AG08396 (cell line): ENCODE results near the gene ZFP92.
"Not testable (repeated sequence)": the region's sequence is repeated elsewhere in the genome, so short reads cannot be mapped to it uniquely, and the experiment has no call there.

Source experiments
- DNase-seq: peaks from one replicate; pipeline ENCODE4 v3.0.0; 2012; ENCODE audit warnings: low spot score, mixed read lengths

Gene ZFP92

GRCh38 chrX:153411255-153411987 is at the start of gene ZFP92:
Gene ZFP92, plus strand, starts transcription at chrX:153411472. Its CDS starts 6,851 bp downstream, at chrX:153418323.
- DNase-seq, result peak; percentile 44

GRCh38 chrX:153361781-153362397 is 49.4 kb upstream of the ZFP92 start:
- DNase-seq, result no peak

- no peak for DNase-seq
These were observed 45.6 kb upstream of the ZFP92 start for GRCh38 chrX:153365670-153366069.

GRCh38 chrX:153366119-153366518 is 45.2 kb upstream of the ZFP92 start:
- DNase-seq, result no peak

- no peak for DNase-seq
These were observed 44.3 kb upstream of the ZFP92 start for GRCh38 chrX:153366878-153367538.

- no peak for DNase-seq
These were observed 40.8 kb upstream of the ZFP92 start for GRCh38 chrX:153370293-153371055.

- DNase-seq, result no peak
These were observed 40.0 kb upstream of the ZFP92 start for GRCh38 chrX:153371256-153371655.

- DNase-seq, result no peak
These were observed 38.3 kb upstream of the ZFP92 start for GRCh38 chrX:153372949-153373348.

GRCh38 chrX:153374426-153374825 is 36.8 kb upstream of the ZFP92 start:
- no peak for DNase-seq

GRCh38 chrX:153375571-153375970 is 35.7 kb upstream of the ZFP92 start:
- no peak for DNase-seq

- DNase-seq, result no peak
These were observed 33.5 kb upstream of the ZFP92 start for GRCh38 chrX:153377727-153378126.

- DNase-seq, result no peak
These were observed 32.7 kb upstream of the ZFP92 start for GRCh38 chrX:153378607-153379006.

GRCh38 chrX:153379508-153379907 is 31.8 kb upstream of the ZFP92 start:
- no peak for DNase-seq

GRCh38 chrX:153379971-153380581 is 31.2 kb upstream of the ZFP92 start:
- DNase-seq, result no peak

- no peak for DNase-seq
These were observed 30.6 kb upstream of the ZFP92 start for GRCh38 chrX:153380691-153381090.

- DNase-seq, result peak; percentile 56
These were observed 29.4 kb upstream of the ZFP92 start for GRCh38 chrX:153381684-153382532.

GRCh38 chrX:153382563-153383482 is 28.4 kb upstream of the ZFP92 start:
- DNase-seq, result no peak

- DNase-seq, result no peak
These were observed 26.9 kb upstream of the ZFP92 start for GRCh38 chrX:153384390-153384789.

GRCh38 chrX:153384973-153385372 is 26.3 kb upstream of the ZFP92 start:
- DNase-seq, result not testable (repeated sequence)

- DNase-seq, result no peak
These were observed 25.2 kb upstream of the ZFP92 start for GRCh38 chrX:153386097-153386496.
